ENCODE measurements around the gene ATP2C2.

The ATP2C2 gene

DNA sequence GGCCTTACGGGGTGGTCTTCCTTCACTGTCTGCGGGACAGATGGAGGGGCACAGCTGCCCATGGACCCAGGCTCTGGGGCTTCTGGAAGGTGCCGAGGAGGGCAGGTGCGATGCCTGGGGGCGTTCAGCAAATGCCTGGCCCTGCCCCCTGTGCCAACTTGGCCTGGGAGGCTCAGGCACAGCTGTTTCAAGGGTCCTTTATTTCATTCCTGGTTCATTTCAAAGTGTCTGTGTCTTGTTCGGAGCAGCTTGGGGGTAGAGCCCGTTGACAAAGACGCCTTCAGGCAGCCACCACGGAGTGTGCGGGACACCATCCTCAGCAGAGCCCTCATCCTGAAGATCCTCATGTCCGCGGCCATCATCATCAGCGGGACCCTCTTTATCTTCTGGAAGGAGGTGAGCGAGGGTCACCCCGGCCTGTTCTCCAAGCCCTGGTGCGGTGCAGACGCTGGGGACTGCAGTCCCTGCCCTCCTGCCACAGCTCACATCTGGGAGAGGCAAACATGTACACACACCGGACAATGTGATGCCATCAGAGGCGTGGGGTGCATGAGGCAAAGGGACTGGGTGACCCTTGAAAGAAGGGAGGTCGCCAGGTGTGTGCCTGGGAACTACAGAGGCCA is 92.2 kb downstream of the ATP2C2 start:
- DNase-seq, result no peak
- no peak for TF ChIP-seq GATA1 (IDR thresholded peaks at IDR 0.05; ENCODE audit: low read depth, low read length)
- TF ChIP-seq POLR2A (IDR thresholded peaks at IDR 0.05; ENCODE audit: low read length), result no peak

DNA sequence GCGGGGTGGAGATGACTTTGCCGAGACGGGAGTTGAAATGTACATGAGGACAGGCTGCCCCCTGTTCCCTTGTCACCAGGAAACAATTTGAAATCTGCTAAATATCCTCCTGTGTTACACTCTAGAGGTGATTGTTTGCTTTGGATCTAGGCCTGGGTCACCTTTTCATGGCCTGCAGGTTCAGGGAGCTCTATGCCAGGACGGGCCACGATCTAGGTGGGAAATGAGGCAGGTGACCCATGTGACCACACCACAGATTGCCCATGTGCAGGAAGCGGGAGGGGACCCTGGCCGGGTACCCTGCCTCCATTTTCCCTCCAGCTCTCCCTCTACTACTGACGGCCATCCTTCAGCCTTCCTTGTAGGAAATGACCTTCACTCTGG is 92.7 kb downstream of the ATP2C2 start:
- no peak for TF ChIP-seq POLR2A (IDR thresholded peaks at IDR 0.05; ENCODE audit: low read length)
- no peak for TF ChIP-seq GATA1 (IDR thresholded peaks at IDR 0.05; ENCODE audit: low read depth, low read length)
- DNase-seq, result no peak

DNA sequence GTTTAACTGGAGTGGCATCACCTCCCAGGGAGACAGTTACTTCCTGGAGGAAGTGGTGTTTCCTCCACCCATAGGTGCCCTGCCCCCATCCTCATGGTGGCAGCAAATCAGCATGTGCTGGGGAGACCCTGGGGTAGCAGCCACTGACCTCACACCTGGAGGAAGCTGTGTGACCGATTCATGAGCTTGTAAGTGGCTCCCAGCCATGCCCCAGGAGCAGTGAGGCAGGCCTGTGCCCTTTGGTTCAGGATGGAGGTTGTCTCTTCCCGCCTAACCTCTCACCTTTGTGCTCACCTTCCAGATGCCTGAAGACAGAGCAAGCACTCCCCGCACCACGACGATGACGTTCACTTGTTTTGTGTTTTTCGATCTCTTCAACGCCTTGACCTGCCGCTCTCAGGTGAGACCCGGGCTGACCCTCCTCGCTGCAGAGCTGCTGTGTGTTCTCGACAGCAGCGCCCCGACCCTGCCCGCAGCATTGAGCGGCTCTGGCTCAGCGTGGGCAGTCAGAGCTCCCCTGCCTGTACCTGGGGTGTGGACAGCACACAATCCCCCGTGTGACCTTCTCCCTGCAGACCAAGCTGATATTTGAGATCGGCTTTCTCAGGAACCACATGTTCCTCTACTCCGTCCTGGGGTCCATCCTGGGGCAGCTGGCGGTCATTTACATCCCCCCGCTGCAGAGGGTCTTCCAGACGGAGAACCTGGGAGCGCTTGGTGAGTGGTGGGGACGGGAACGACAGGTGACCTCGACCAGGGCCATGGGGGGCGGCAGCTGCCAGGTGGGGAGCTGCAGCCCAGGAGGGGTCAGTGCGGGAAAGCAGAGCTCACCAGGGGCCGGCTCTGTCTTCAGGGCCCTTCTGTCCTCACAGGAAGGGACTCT is 93.3 kb downstream of the ATP2C2 start:
- TF ChIP-seq POLR2A (IDR thresholded peaks at IDR 0.05; ENCODE audit: low read length), result no peak
- no peak for TF ChIP-seq GATA1 (IDR thresholded peaks at IDR 0.05; ENCODE audit: low read depth, low read length)
- DNase-seq, result no peak

DNA sequence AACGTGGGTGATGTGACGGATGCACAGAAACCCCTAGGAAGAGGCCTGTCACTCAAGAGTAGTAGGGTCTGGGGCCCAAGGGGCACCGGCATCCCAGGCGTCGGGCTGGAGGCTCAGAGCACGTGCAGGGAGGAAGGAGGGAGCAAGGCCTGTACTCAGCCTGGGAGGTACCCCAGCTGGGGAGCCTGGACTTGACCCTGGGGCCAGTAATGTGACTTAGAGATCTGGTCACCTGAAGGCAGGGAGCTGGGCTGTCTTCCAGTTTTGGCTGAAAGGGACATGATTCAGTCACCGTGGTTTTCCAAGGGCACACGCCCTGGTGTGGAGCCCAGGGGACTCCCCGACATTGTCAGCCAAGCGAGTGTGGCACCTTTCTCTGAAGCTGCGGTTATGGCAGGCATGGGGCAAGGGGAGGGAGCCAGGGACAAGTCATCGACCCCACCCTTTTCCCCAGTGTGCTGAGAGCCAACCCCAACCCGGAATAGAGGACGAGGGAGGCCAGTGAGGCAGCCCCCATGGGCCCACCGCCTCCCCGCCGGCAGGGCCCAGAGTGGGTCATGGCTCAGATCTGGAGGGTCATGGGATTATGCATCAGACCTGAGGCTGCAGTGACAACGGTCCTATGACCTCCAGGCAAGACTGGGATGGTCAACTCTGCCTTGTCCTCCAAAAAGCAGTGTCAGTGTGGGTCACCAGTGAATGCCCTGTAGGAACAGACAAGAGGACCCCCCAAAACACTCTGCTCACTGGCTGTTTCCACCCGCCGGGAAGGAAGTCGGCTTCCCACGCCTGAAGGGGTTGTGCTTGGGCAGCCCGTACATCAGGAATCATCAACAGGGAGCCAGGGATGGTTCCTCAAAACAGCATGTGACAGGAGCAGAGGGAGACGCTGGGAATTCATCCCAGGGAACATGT is 94.2 kb downstream of the ATP2C2 start:
- no peak for TF ChIP-seq GATA1 (IDR thresholded peaks at IDR 0.05; ENCODE audit: low read depth, low read length)
- TF ChIP-seq POLR2A (IDR thresholded peaks at IDR 0.05; ENCODE audit: low read length), result no peak
- DNase-seq, result no peak

DNA sequence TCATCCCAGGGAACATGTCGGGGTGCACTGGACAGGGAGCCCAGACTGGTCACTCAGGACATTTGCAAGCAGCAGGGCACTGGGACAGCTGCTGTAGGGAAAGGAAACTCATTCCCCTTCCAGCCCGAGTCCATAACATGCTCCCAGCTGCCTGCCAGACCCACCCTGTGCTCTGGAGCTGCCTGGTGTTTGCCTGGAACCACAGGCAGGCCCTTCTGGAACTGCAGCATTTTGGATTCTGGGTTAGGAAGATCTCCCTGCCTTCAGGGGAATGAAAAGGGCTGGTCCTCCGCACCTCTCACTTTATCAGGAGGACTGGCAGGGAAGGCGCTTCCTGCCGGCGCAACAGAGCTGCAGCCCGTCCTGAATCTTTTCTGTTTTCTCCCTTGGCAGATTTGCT is 94.9 kb downstream of the ATP2C2 start:
- no peak for TF ChIP-seq POLR2A (IDR thresholded peaks at IDR 0.05; ENCODE audit: low read length)
- no peak for TF ChIP-seq GATA1 (IDR thresholded peaks at IDR 0.05; ENCODE audit: low read depth, low read length)
- DNase-seq, result no peak

DNA sequence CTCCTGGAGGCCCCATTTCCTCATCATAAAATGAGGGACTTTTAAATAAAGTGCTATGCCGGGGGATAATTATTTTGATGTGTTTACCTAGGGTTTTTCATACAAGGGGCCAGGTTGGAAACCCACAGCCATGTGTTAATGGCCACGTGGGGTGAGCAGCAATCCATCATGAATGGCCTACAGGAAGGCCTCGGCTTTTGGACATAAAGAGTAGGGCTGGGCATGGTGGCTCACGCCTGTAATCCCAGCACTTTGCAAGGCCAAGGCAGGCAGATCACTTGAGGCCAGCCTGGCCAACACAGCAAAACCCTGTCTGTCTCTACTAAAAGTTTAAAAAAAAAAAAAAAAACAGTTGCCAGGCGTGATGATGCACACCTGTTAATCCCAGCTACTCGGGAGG is 95.8 kb downstream of the ATP2C2 start:
- no peak for DNase-seq
- no peak for TF ChIP-seq POLR2A (IDR thresholded peaks at IDR 0.05; ENCODE audit: low read length)
- no peak for TF ChIP-seq GATA1 (IDR thresholded peaks at IDR 0.05; ENCODE audit: low read depth, low read length)

DNA sequence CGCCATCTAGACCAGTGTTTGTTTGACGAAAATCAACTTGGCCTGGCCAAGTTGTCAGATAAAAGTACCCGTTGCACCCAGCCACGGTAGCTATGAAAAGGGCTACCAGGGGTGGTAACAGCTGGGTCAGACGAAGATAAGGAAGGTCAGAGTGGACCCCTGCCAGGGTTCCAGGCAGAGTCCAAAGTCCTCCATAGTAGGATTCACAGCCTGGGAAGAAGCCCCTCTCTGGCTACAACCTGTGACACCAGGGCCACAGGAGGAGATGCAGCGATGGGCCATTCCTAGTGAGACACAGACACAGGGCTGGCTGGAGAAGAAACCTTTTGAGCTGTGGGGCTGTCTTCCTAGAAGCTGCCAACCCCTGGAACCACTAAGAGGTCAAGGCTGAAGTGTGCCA is 96.8 kb downstream of the ATP2C2 start:
- no peak for DNase-seq
- TF ChIP-seq GATA1 (IDR thresholded peaks at IDR 0.05; ENCODE audit: low read depth, low read length), result no peak
- no peak for TF ChIP-seq POLR2A (IDR thresholded peaks at IDR 0.05; ENCODE audit: low read length)

DNA sequence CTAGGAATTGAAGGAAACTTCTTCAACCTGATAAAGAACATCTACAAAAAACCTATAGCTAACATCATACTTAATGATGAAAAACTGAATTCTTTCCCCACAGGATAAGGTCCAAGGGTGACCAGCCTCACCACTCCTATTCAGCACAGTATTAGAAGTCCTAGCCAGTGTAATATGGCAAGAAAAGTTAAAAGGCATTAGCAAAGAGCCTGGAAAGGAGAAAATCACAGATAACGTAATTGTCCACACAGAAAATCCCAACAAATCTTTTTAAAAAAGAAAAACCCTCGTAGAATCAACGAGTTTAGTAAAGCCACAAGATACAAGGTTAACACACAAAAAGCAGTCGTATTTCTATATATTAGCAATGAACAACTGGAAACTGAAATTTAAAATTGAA is 98.4 kb downstream of the ATP2C2 start:
- no peak for DNase-seq
- no peak for TF ChIP-seq POLR2A (IDR thresholded peaks at IDR 0.05; ENCODE audit: low read length)
- no peak for TF ChIP-seq GATA1 (IDR thresholded peaks at IDR 0.05; ENCODE audit: low read depth, low read length)

DNA sequence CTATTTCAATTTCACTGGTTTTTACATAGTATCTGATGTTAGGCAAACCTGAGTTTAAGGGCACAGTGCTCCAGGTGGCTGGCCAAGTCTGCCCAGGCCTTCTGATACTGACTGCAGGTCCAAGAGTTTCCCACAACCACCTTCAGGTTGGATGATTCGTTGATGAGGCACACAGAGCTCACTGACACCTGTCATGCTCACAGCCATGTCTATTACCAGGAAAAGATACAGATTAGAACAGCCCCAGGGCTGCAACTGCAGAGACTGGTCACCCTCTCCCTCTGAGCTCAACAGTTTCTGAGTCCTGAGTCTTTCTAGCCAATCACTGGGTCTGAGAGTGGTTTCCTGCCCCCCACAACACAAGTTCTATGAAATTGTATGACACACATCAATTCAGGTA is 98.9 kb downstream of the ATP2C2 start:
- TF ChIP-seq POLR2A (IDR thresholded peaks at IDR 0.05; ENCODE audit: low read length) (no peak), GATA1 (IDR thresholded peaks at IDR 0.05; ENCODE audit: low read depth, low read length) (no peak)
- no peak for DNase-seq

DNA sequence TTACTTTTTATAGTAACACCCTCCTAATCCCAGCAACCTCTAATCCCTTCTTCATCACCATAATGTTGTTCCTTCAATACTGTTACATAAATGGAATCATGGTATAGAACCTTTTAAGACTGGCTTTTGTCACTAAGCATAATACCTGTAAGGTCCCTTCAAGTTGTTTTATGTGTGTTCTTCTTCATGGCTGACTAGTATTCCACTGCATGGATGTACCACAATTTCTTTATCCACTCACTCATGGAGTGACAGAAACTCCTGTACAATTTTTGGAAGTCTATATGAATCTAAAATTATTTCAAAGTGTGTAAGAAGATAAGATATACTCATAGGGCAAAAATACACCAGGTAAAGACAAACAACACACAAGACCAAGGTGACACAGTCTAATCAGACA is 99.4 kb downstream of the ATP2C2 start:
- TF ChIP-seq GATA1 (IDR thresholded peaks at IDR 0.05; ENCODE audit: low read depth, low read length), result no peak
- TF ChIP-seq POLR2A (IDR thresholded peaks at IDR 0.05; ENCODE audit: low read length), result no peak
- DNase-seq, result no peak

DNA sequence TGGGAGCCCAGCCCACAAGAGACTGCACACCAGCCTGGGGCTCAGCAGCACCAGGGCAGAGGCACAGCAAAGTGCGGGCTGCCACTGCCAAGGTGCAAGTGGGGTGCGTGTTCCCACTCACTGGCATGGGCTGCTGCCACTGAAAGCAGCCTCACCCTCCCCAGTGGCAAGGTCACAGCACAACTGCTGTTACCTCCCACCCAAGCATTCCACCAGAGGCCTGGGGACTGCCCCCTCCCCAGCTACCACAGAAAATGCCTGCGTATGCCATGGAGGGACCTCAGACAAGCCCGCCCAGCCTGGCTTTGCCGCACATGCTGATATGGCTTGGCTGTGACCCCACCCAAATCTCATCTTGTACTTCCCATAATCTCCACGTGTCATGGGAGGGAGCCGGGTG is 103.0 kb downstream of the ATP2C2 start:
- TF ChIP-seq POLR2A (IDR thresholded peaks at IDR 0.05; ENCODE audit: low read length) (no peak), GATA1 (IDR thresholded peaks at IDR 0.05; ENCODE audit: low read depth, low read length) (no peak)
- no peak for DNase-seq

DNA sequence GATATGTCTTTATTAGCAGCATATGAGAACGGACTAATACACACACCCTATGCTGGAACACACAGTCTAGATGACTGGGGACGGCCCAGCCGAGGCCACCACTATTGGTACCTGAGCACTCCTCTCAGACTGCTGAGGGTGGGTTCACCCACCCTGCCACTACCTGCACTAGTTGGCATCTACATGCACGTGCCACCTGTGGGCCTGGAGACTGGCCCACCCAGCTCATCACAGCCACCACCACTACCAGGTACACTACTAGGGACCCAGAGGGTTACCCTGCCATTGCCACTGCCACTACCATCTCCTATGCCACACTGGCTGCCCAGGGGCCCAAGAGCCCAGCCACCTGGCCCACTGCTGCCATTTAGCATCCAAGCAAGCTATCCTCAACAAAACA is 103.6 kb downstream of the ATP2C2 start:
- TF ChIP-seq POLR2A (IDR thresholded peaks at IDR 0.05; ENCODE audit: low read length) (no peak), GATA1 (IDR thresholded peaks at IDR 0.05; ENCODE audit: low read depth, low read length) (no peak)
- no peak for DNase-seq

DNA sequence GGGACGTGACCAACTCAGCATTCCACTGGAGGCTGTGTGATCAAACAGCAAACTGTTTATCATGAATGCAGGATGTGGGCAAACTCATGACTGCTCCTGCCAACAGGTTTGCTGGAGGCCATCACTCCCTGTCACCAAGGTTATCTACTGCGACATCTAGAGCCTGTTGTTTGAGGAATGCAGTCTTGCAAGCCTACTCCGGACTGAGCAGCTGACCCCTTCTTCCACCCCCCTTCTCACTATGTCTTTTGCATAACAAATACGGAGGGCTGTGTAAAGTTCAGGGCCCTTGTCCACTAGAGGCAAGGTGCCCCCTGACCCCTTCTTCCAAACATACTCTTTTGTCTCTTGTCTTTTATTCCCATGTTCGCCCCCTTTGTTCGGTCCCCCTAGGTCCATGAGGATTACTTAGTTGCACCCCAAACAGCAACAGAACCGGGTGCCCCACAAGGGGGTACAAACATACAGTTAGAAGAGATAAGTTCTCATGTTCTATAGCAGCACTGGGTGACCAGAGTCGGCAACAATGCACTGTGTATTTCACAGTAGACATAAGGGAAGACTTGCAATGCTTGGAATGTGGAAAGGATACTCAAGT is 107.4 kb downstream of the ATP2C2 start:
- TF ChIP-seq POLR2A (IDR thresholded peaks at IDR 0.05; ENCODE audit: low read length), result no peak
- no peak for TF ChIP-seq GATA1 (IDR thresholded peaks at IDR 0.05; ENCODE audit: low read depth, low read length)
- DNase-seq, result no peak

DNA sequence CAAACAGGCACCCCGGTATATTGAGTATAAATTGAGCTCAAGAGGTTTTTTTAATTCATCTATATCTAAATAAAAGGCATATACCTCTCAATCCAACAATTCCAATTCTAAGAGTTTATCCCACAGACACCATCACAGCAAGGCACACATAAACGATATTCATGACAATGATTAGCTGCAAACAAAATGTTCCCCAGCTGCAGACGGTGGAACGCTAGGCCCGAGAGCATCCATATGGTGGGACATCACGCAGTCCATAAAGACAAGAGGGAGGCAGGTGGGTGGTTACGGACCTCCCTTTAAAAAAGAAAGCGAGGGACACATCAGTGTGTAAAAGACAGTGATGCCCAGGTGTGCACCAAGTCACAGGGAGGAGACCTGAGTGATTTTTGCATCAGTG is 108.1 kb downstream of the ATP2C2 start:
- TF ChIP-seq POLR2A (IDR thresholded peaks at IDR 0.05; ENCODE audit: low read length) (no peak), GATA1 (IDR thresholded peaks at IDR 0.05; ENCODE audit: low read depth, low read length) (no peak)
- no peak for DNase-seq
